HG03575 (cell line): ENCODE data around the gene OR52K1.
"Not testable (repeated sequence)": the region's sequence is repeated elsewhere in the genome, so short reads cannot be mapped to it uniquely, and the experiment has no call there.

Experiments
- ATAC-seq: cut with Tn5 transposase; IDR thresholded peaks from one replicate; pipeline ENCODE4 v1.9.1; 2021; ENCODE audit not compliant: unreplicated experiment, insufficient number of reproducible peaks, low FRiP score; ENCODE audit errors: extremely low read depth

Gene OR52K1

GRCh38 chr11:4481240-4481582 lies 1.2 kb upstream of the OR52K1 start:
- ATAC-seq, result no peak

- no peak for ATAC-seq
Measured at GRCh38 chr11:4484310-4484709, 1.9 kb downstream of the OR52K1 start.

- ATAC-seq, result not testable (repeated sequence)
Measured at GRCh38 chr11:4491405-4491804, 9.0 kb downstream of the OR52K1 start.

- no peak for ATAC-seq
Measured at GRCh38 chr11:4491878-4492606, 9.6 kb downstream of the OR52K1 start.

GRCh38 chr11:4493480-4493818 lies 11.0 kb downstream of the OR52K1 start:
- no peak for ATAC-seq

GRCh38 chr11:4495487-4495886 lies 13.0 kb downstream of the OR52K1 start:
- ATAC-seq, result no peak

GRCh38 chr11:4495986-4496385 lies 13.5 kb downstream of the OR52K1 start:
- no peak for ATAC-seq

- no peak for ATAC-seq
Measured at GRCh38 chr11:4496557-4497248, 14.3 kb downstream of the OR52K1 start.

- no peak for ATAC-seq
Measured at GRCh38 chr11:4508886-4509285, 26.4 kb downstream of the OR52K1 start.

GRCh38 chr11:4511282-4512245 lies 29.1 kb downstream of the OR52K1 start:
- ATAC-seq, result no peak

- no peak for ATAC-seq
Measured at GRCh38 chr11:4514196-4514595, 31.8 kb downstream of the OR52K1 start.

GRCh38 chr11:4522339-4522738 lies 39.9 kb downstream of the OR52K1 start:
- ATAC-seq, result no peak

GRCh38 chr11:4522752-4523151 lies 40.3 kb downstream of the OR52K1 start:
- ATAC-seq, result no peak

GRCh38 chr11:4523666-4524065 lies 41.2 kb downstream of the OR52K1 start:
- ATAC-seq, result no peak

GRCh38 chr11:4527926-4528325 lies 45.5 kb downstream of the OR52K1 start:
- no peak for ATAC-seq

GRCh38 chr11:4531686-4532085 lies 49.2 kb downstream of the OR52K1 start:
- not testable (repeated sequence) for ATAC-seq

- no peak for ATAC-seq
Measured at GRCh38 chr11:4539603-4540219, 57.3 kb downstream of the OR52K1 start.

GRCh38 chr11:4541071-4541470 lies 58.6 kb downstream of the OR52K1 start:
- no peak for ATAC-seq
